ENCODE measurements around the gene ANKRD6. TPM values are rescaled to one million over a fixed set of nuclear protein-coding genes. Genes with fewer than 3 reads are reported as not detected.

ANKRD6 gene
- total RNA-seq, 2 donors from 2014 or later: 3.8 to 7.9 TPM

DNA sequence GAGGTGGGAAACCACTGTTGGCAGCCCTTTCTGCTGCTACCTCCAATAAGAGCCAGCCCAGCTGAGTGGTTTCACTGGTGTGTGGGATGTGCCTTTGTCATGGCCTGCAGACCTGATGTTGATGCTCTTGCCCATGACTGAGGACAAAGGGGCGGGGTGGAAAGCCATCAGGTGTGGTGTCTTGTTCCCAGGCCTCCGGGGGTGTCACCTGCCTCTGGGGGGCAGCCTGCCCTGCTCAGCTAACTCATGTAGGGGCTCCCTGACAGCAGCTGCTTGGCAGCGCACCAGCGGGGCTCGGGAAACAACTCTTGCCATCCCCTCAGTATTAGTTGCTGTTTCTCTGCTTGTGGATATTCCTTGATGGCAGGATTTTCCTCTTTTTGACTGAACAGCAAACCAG is 114.3 kb downstream of the ANKRD6 start:
- Mint-ChIP-seq H3K4me1 (no peaks in the 10 kb centered on the region), H3K36me3 (ENCODE audit: low read depth) (peaks cover 2% of the 10 kb centered on the region), H3K27me3 (peaks cover 12% of the 10 kb centered on the region), H3K27ac (no peak overlapping the region), H3K4me3 (no peak overlapping the region)
- ATAC-seq (no peak), DNase-seq (no peak)
- no peaks in the 10 kb centered on the region for H3K9me3 ChIP-seq (ENCODE audit: control insufficient read depth, low read length, poor library complexity, severe bottlenecking)

DNA sequence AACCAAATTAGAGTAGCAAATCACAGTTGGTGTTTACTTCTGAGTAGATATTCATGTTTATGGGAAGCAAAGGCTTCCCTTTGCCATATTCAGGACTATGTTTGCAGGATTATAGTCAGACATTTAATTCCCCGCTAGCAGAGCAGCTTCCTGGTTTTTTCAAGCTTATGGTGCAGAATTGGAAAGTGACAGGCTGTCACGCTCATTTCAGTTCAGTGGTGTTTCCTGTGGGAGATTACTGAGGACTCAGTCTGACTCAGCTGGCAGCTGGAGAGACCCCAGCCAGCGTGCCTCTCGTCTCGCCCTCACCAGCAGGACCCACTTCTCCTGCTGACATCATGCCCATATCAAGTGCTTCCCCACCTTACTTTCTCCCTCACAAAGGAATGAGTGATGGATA is 120.5 kb downstream of the ANKRD6 start:
- DNase-seq (no peak), ATAC-seq (no peak)
- Mint-ChIP-seq H3K4me1 (no peaks in the 10 kb centered on the region), H3K4me3 (no peak overlapping the region), H3K27me3 (peaks cover 19% of the 10 kb centered on the region), H3K27ac (no peak overlapping the region), H3K36me3 (ENCODE audit: low read depth) (peaks cover under 1% of the 10 kb centered on the region)
- H3K9me3 ChIP-seq (ENCODE audit: control insufficient read depth, low read length, poor library complexity, severe bottlenecking): no peaks in the 10 kb centered on the region

DNA sequence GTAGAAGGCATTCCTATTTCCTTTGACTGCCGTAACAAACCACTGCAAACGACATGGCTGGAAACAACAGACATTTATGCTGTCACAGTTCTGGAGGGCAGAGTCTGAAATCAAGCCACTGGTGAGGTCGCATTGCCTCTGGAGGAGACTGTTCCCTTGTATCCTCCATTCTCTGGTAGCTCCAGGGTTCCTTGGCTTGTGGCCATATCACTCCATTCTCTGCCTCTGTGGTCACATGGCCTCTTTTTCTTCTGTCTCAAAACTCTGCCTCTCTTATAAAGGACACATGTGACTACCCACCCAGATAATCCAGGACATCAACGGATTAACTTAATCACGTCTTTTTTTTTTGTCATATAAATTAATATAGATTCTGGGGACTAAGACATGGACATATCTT is 121.2 kb downstream of the ANKRD6 start:
- Mint-ChIP-seq H3K27ac (no peak overlapping the region), H3K4me3 (no peak overlapping the region), H3K4me1 (no peaks in the 10 kb centered on the region), H3K36me3 (ENCODE audit: low read depth) (no peaks in the 10 kb centered on the region), H3K27me3 (peaks cover 19% of the 10 kb centered on the region)
- H3K9me3 ChIP-seq (ENCODE audit: control insufficient read depth, low read length, poor library complexity, severe bottlenecking): no peaks in the 10 kb centered on the region
- DNase-seq (no peak), ATAC-seq (no peak)

DNA sequence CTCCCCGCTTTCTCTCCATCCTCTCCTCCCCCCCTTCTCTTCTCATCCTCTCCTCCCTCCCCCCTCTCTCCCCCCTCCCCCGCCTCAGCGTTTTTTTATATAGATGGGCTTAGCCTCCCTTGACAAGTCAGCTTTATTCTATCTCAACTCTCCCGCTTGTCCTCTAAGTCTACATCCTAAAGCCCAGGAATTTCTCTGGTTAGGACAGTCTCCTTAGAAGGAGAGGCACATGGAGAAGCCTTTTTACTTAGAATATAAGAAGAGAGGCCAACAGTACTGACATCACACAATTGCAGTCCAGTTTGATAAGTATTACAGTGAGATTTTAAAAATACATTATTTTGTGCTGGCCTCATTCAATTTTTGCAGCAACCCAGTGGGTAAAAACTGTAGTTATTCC is 122.1 kb downstream of the ANKRD6 start:
- H3K36me3 Mint-ChIP-seq (ENCODE audit: low read depth): no peaks in the 10 kb centered on the region
- no peak overlapping the region for H3K27ac Mint-ChIP-seq
- no peak for DNase-seq
- H3K4me3 Mint-ChIP-seq: no peak overlapping the region
- no peaks in the 10 kb centered on the region for H3K4me1 Mint-ChIP-seq
- H3K27me3 Mint-ChIP-seq: peaks cover 19% of the 10 kb centered on the region
- no peak for ATAC-seq
- H3K9me3 ChIP-seq (ENCODE audit: control insufficient read depth, low read length, poor library complexity, severe bottlenecking): no peaks in the 10 kb centered on the region

DNA sequence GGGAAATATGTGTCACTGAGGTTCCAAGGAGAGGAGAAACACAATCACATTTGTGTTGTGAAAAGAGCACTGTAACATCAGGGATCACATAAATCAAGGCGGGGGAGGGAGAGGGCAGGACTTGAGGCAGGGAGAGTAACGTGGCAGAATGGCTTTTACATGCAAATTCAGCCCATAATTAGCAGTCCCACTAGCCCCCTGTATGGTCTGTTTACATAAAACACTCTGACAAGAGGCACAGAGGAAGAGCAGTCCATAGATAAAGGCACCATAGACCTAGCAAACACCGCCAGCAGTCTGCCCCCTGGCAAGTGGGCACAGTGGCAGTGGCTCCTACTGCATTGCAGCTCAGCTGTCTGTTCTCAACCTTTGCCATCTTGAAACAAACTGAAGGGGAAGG is 122.9 kb downstream of the ANKRD6 start:
- peaks cover 19% of the 10 kb centered on the region for H3K27me3 Mint-ChIP-seq
- no peak overlapping the region for H3K4me3 Mint-ChIP-seq
- ATAC-seq: no peak

DNA sequence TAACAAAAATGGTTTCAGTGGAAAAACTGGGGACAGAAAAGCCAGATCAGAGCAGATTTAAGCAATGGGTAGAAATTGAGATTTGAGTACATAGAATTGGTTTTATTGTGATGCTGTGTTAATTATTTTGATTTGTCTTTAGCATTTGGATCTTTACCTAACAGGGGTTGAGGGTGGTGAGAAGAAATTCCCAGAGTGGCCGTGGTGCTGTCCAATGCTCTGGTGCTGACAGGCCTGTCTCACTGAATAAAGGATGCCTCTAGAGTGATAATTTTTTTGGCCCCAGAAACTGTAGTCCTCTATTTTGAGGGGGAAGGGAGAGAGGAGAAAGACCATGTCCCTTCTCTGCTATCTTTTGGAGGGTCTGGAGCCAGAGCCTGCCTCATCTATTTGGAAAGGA is 126.5 kb downstream of the ANKRD6 start:
- H3K27me3 Mint-ChIP-seq: peaks cover 5% of the 10 kb centered on the region
- no peaks in the 10 kb centered on the region for H3K36me3 Mint-ChIP-seq (ENCODE audit: low read depth)
- H3K4me3 Mint-ChIP-seq: no peak overlapping the region
- DNase-seq: no peak
- H3K27ac Mint-ChIP-seq: no peak overlapping the region
- ATAC-seq: no peak
- no peaks in the 10 kb centered on the region for H3K9me3 ChIP-seq (ENCODE audit: control insufficient read depth, low read length, poor library complexity, severe bottlenecking)
- H3K4me1 Mint-ChIP-seq: no peaks in the 10 kb centered on the region

More for the DNA sequence above, 122.9 kb downstream of the ANKRD6 start:
- Mint-ChIP-seq H3K27ac (no peak overlapping the region), H3K36me3 (ENCODE audit: low read depth) (no peaks in the 10 kb centered on the region), H3K4me1 (no peaks in the 10 kb centered on the region)
- no peaks in the 10 kb centered on the region for H3K9me3 ChIP-seq (ENCODE audit: control insufficient read depth, low read length, poor library complexity, severe bottlenecking)
- no peak for DNase-seq

DNA sequence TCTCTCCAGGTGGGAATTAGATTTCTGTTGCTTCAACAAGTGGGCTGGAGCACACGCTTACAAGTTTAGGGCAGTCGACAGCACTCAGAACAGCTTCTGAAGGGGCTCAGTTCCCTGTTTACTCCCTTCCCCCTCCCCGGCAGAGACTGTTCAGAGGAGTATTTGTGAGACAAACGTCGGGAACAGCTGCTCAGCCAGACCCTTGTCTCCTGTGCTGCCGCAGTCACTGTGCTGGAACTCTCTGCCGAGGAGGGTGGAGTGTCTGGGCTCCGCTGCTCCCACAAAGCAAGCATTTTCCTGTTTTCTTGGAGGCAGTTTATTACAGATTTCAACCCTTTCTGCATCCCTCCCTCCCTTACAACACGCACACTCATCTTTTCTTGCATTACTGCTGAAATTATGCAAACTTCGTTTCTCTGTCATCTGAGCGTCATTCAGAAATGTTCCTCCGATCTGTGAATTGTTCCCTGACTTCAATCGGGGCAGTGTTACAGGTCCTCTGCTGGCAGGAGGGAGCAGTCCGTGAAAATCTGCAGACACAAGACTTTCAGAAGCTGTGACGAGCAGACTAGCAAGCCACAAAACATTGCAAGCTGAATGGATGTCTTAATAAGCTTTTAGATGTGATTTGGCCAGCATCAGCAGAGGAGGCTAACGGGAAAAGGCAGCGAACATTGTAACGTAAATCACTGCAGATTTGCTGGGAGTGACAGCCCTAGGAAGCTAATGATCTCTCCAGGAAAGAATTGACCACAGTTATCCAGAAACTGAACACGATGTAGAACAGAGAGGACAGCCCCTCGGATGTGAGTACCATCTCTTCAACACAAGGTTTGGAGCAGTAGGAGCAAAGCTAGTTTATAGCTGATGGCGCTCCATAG is 129.4 kb downstream of the ANKRD6 start:
- no peaks in the 10 kb centered on the region for H3K27me3 Mint-ChIP-seq
- no peaks in the 10 kb centered on the region for H3K9me3 ChIP-seq (ENCODE audit: control insufficient read depth, low read length, poor library complexity, severe bottlenecking)
- DNase-seq (no peak), ATAC-seq (no peak)
- H3K27ac Mint-ChIP-seq: no peak overlapping the region
- H3K4me3 Mint-ChIP-seq: no peak overlapping the region
- H3K4me1 Mint-ChIP-seq: no peaks in the 10 kb centered on the region
- no peaks in the 10 kb centered on the region for H3K36me3 Mint-ChIP-seq (ENCODE audit: low read depth)

DNA sequence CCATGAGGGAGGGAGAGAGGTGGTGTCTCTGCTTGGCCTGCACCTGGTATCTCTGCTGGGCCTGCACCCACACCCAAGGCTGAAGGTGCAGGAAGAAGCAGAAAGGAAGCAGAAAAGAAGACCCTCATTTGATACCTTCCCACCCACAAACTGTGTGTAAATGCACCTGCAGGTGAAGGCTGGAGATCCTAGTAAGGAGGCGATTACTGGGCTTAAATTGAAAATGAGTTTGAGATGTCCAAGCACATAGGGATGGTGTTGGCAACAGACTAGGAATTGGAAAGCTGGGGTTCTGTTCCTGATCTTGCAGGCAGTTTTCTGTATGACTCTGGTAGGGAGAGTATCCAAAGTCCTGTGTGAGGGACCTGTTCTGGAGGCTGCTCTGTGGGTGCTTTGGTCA is 130.9 kb downstream of the ANKRD6 start:
- DNase-seq (no peak), ATAC-seq (no peak)
- Mint-ChIP-seq H3K4me1 (no peaks in the 10 kb centered on the region), H3K27ac (no peak overlapping the region), H3K4me3 (no peak overlapping the region), H3K27me3 (no peaks in the 10 kb centered on the region), H3K36me3 (ENCODE audit: low read depth) (no peaks in the 10 kb centered on the region)
- H3K9me3 ChIP-seq (ENCODE audit: control insufficient read depth, low read length, poor library complexity, severe bottlenecking): no peaks in the 10 kb centered on the region

DNA sequence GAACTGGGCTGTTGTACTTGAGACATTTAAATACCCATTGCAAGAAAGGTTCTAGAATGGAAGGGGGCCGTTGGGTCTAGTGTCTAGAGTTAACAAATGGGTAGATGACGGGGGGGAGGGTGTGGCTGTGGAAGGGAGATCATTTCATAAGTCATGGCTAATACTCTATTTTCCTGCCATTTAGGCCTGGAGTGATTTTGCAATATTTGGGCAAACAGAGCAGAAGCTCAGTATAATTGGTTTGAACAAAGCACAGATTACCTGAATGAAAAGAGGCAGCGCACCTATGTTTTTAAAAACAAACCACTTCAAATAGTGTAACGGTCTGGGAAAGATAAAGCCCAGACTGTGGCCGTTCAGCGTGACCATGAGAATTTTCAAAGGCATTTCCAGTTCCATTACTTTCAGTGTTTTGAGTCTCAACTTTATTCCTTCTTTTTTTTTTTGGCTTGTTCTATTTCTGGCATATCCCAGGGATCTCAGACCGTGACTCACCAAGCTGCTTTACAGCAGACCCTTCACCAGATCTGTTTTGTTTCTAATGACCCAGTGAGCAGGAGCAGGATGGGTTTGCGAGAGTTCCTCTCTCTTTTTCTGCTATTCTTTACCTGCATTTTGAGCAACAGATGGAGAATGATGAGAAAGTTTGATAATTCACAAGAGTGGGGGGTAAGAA is 131.9 kb downstream of the ANKRD6 start:
- DNase-seq (no peak), ATAC-seq (no peak)
- H3K27ac Mint-ChIP-seq: no peak overlapping the region
- H3K36me3 Mint-ChIP-seq (ENCODE audit: low read depth): no peaks in the 10 kb centered on the region
- no peaks in the 10 kb centered on the region for H3K27me3 Mint-ChIP-seq
- no peaks in the 10 kb centered on the region for H3K9me3 ChIP-seq (ENCODE audit: control insufficient read depth, low read length, poor library complexity, severe bottlenecking)
- H3K4me1 Mint-ChIP-seq: no peaks in the 10 kb centered on the region
- H3K4me3 Mint-ChIP-seq: no peak overlapping the region

DNA sequence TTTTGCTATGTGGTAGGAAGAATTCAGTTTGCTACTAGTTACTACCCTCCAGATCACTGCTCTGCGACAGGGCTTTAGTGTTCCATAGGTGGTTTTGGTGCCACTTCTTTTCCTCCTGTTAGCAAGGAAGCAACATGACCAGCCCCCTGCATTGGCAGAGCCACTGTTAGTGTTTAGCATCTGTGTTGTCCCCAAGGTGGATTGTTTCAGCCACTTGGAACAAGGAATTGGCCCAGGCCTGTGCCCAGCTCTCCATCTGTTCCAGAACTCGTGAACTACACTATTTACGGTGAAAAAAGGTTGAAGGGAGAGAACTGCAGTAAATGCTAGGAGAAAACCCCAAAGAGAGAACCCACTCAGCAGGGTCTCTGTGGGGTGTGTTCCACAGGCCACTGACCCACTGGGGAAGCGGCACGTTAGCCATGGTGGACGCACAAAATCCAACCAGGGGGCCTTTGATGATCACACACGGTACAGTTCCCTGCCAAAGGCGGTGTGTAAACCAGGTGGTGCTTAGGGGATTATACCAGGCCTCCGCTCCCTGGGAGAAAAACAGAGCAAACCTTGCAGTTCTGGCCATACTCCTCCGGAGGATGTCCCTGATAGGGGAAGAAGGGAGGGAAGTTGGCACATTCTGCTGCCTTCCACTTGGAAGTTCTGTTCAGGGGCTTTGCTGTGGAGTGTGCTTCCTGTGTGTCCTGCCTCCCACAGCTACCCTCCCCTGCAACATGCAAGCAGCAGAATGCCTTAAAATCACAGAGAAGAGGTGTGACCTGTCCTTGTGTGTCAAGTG is 133.3 kb downstream of the ANKRD6 start:
- no peak for ATAC-seq
- H3K36me3 Mint-ChIP-seq (ENCODE audit: low read depth): peaks cover under 1% of the 10 kb centered on the region

DNA sequence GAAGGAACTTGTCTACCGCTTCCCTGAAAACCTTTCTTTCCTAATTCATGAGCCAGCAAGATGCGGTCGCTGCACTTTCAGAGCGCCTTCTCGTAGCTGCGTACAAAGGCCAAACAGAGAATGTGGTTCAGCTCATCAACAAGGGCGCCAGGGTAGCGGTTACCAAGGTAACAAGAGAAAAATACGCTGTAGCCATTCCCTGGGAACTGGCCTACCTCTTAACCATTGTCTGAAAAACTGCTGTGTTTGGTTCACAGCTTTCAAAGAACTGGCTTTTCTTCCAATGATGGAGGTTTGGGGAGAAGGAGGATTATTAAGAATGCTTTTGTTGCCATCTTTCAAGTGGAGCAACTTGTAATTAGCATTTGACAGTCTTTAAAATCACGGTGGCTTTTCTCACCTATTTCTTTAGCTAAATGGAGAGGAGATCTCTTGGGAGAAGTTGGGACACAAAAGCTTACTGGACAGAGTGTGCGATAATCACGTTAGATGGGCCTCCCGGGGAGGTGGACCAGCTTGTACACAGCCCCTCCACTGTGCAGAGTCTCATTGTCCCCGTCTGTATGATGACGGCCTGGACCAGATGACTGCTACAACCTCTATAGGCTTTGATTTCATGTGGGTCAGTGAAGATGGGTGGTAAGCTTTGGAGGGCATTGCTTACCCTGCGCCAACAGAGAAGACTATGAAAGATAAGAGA is 134.1 kb downstream of the ANKRD6 start:
- H3K27me3 Mint-ChIP-seq: no peaks in the 10 kb centered on the region
- DNase-seq (no peak), ATAC-seq (no peak)
- no peaks in the 10 kb centered on the region for H3K9me3 ChIP-seq (ENCODE audit: control insufficient read depth, low read length, poor library complexity, severe bottlenecking)
- no peak overlapping the region for H3K4me3 Mint-ChIP-seq
- H3K27ac Mint-ChIP-seq: no peak overlapping the region
- H3K4me1 Mint-ChIP-seq: no peaks in the 10 kb centered on the region
- H3K36me3 Mint-ChIP-seq (ENCODE audit: low read depth): peaks cover 2% of the 10 kb centered on the region

More for the DNA sequence above, 133.3 kb downstream of the ANKRD6 start:
- DNase-seq: no peak
- no peak overlapping the region for H3K4me3 Mint-ChIP-seq
- H3K9me3 ChIP-seq (ENCODE audit: control insufficient read depth, low read length, poor library complexity, severe bottlenecking): no peaks in the 10 kb centered on the region
- H3K27me3 Mint-ChIP-seq: no peaks in the 10 kb centered on the region
- H3K4me1 Mint-ChIP-seq: no peaks in the 10 kb centered on the region
- no peak overlapping the region for H3K27ac Mint-ChIP-seq

DNA sequence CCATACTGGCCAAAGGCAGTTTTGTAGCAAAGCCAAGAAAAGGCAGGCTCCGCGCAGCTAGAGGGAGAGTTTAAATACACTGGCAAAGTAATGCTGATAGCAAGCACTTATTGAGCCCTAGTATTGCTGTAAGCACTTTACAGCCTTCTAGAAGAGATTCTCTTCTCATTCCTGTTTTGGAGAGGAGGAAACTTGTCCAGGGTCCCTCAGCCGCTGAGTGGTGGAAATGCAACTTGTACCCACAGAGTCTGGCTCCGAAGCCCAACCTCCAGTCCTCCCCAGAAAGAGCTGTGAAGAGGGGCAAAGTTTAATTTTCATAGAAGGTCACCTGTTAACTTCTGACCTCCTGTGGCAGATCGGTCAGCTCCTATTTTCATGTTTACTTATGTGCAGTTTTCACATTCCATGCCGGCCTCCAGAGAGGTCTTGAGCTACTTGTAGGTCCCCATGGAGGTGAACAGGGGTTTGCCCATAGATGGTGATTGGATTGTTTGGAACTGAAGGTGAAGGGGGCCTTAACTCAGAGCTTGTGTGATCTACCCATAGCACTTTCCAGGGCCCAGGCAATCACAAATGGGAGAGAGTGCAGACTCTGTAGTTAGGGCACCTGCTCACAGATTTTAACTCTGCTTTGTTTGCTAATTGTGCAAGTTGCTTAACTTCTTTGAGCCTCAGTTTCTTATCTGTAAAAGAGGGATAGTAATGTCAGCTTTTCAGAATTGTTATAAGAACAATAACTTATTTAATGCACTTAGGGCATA is 134.9 kb downstream of the ANKRD6 start:
- Mint-ChIP-seq H3K4me3 (no peak overlapping the region), H3K36me3 (ENCODE audit: low read depth) (peaks cover 2% of the 10 kb centered on the region), H3K4me1 (no peaks in the 10 kb centered on the region), H3K27ac (no peak overlapping the region), H3K27me3 (no peaks in the 10 kb centered on the region)
- ATAC-seq (no peak), DNase-seq (no peak)
- no peaks in the 10 kb centered on the region for H3K9me3 ChIP-seq (ENCODE audit: control insufficient read depth, low read length, poor library complexity, severe bottlenecking)

Measured in T-helper 17 cell (primary cell).